GM12865 (cell line): ENCODE measurements around the gene IRAK4.

ENCODE experiments used
- DNase-seq: peaks from one replicate; pipeline ENCODE4 v3.0.0; 2010; ENCODE audit warnings: low read depth
- H3K4me3 ChIP-seq: 2 replicates; pipeline ENCODE4 v1.5.1; 2011; ENCODE audit warnings: mild to moderate bottlenecking, low read depth, low read length, control low read depth
- CTCF ChIP-seq: IDR thresholded peaks from 2 replicates; pipeline ENCODE4 v1.5.1; 2011; ENCODE audit warnings: low read length, control low read depth, low read depth, inconsistent platforms; ENCODE audit not compliant: insufficient read depth; ENCODE audit errors: missing control alignments

IRAK4 gene

GRCh38 chr12:43730283-43730682 lies 28.5 kb upstream of the IRAK4 start:
- no peak overlapping the region for H3K4me3 ChIP-seq
- DNase-seq = no peak
- TF ChIP-seq CTCF = no peak

DNA sequence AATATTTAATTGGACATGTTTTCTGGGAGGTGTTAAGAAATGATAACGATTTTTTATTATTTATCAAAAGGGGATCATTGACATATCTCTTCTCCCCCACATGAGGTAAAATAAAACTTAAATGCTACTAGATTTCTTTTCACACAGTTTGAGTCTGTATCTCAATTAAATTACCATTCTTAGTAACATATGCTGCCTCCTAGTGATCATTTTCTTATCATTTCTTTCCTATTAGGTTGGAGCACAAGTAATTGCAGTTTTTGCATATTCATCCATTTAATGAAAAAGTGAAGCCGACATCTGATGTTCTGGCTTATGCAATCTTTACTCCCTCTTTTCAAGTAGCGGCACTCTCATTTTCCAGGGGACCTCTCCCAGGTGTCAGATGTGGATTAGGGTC lies 25.1 kb upstream of the IRAK4 start:
- no peak for DNase-seq
- H3K4me3 ChIP-seq = no peak overlapping the region
- no peak for TF ChIP-seq CTCF

- TF ChIP-seq CTCF = no peak
- DNase-seq = no peak
- H3K4me3 ChIP-seq = no peak overlapping the region
These were observed 21.8 kb upstream of the IRAK4 start for GRCh38 chr12:43736927-43737440.

DNA sequence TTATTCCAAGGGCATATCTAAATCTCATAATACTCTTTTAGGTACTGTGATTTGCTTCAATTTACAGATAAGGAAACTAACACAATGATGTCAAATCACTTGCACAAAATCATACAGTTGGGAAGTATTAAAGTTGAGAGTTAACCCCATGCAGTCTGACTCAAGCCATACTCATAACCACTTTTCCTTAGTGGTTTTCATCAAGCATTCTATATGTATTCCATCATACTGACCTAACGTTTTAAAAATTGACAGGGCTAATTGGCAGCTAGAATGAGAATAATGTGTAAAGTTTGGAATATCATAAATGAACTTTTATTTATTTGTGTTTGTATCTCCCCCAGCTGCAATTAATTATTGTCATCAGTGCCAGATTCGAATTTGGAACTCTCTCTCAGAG lies 21.1 kb upstream of the IRAK4 start:
- no peak for DNase-seq
- no peak for TF ChIP-seq CTCF
- H3K4me3 ChIP-seq = no peak overlapping the region

DNA sequence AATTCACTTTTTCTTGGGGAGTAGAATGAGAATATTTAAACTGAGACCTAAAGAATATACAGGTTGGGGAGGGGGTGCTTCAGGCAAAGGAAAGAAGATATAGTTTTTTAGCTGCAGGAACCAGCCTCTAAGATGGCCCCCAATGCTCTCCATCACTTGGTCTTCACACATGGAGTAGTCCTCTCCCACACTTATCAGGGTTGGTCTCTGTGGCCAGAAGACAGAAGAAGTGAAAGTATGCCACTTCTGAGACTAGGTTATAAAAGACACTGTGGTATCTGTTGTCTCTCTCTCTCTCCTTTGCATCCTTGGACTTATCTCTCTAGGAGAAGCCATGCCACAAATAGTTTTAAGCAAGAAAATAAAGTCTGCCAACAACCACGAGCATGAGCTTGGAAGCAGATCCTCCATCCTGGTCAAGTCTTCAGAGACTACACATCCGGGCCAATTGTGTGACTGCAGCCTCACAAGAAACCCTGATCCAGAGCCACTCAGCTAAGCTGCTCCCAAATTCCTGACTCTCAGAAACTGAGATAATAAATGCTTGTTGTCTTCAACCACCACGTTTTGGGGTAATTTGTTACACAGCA lies 18.1 kb upstream of the IRAK4 start:
- DNase-seq = peak; percentile 9
- no peak for TF ChIP-seq CTCF
- no peak overlapping the region for H3K4me3 ChIP-seq

GRCh38 chr12:43742106-43742505 lies 16.6 kb upstream of the IRAK4 start:
- no peak overlapping the region for H3K4me3 ChIP-seq
- no peak for DNase-seq
- TF ChIP-seq CTCF = no peak

DNA sequence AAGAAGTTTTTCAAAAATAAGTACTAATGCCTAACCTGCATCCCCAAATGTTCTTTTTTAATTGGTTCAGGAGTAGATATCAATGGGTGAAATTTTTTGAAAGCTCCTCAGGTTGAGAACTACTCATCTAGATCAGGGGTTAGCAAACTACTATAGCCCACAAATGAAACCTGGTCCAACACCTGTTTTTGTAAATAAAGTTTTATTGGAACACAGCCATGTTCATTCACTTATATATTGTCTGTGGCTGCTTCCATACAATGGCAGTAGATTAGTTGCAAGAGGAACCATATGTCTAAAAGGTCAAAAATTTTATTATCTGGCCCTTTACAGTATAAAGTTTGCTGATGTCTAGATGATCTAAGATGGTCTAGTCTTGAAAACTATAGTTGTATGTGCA lies 13.9 kb upstream of the IRAK4 start:
- TF ChIP-seq CTCF = no peak
- no peak for DNase-seq
- no peak overlapping the region for H3K4me3 ChIP-seq
